Measurements from ENCODE around the gene SUFU.

DNA sequence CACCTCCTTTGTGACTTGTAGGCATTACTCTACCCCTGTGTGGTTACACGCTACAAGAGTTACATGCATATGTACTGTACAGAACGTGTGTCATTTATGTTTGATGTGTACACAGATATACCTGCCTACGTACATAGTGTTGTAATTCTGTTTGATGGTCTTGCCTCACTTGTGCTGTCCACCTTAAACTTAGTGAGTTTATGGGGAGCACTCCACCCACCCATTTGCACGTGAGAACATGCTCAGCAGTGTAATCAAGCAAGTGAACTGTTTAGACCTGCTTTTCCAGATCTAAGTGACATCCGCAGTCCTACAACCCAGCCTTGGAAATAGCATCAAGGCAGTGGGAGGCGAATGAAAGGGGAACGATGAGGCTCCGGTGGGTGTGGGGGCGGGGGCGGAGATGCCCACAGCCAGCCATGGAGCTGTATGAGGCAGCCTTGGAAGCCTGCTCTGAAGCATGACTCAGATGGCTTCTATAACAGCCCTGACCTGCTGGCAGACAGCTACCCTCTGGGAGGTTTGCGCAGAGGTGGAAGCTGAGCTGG is 52.1 kb downstream of the SUFU start:
- TF ChIP-seq, protein P1, sequence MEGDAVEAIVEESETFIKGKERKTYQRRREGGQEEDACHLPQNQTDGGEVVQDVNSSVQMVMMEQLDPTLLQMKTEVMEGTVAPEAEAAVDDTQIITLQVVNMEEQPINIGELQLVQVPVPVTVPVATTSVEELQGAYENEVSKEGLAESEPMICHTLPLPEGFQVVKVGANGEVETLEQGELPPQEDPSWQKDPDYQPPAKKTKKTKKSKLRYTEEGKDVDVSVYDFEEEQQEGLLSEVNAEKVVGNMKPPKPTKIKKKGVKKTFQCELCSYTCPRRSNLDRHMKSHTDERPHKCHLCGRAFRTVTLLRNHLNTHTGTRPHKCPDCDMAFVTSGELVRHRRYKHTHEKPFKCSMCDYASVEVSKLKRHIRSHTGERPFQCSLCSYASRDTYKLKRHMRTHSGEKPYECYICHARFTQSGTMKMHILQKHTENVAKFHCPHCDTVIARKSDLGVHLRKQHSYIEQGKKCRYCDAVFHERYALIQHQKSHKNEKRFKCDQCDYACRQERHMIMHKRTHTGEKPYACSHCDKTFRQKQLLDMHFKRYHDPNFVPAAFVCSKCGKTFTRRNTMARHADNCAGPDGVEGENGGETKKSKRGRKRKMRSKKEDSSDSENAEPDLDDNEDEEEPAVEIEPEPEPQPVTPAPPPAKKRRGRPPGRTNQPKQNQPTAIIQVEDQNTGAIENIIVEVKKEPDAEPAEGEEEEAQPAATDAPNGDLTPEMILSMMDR (conservative IDR thresholded peaks at IDR 0.05; ENCODE audit: low read depth in 2 of 2) = no peak
- TF ChIP-seq EZH2phosphoT487 (IDR thresholded peaks at IDR 0.05; ENCODE audit: unreplicated experiment) (no peak), JUNB (IDR thresholded peaks at IDR 0.05; ENCODE audit: unreplicated experiment) (no peak), POLR2AphosphoS5 (IDR thresholded peaks at IDR 0.05; ENCODE audit: low read depth) (no peak), EZH2 (IDR thresholded peaks at IDR 0.05; ENCODE audit: low read depth, unreplicated experiment) (no peak), NANOG (IDR thresholded peaks at IDR 0.05; ENCODE audit: borderline replicate concordance) (no peak)
- TF ChIP-seq, protein P2, sequence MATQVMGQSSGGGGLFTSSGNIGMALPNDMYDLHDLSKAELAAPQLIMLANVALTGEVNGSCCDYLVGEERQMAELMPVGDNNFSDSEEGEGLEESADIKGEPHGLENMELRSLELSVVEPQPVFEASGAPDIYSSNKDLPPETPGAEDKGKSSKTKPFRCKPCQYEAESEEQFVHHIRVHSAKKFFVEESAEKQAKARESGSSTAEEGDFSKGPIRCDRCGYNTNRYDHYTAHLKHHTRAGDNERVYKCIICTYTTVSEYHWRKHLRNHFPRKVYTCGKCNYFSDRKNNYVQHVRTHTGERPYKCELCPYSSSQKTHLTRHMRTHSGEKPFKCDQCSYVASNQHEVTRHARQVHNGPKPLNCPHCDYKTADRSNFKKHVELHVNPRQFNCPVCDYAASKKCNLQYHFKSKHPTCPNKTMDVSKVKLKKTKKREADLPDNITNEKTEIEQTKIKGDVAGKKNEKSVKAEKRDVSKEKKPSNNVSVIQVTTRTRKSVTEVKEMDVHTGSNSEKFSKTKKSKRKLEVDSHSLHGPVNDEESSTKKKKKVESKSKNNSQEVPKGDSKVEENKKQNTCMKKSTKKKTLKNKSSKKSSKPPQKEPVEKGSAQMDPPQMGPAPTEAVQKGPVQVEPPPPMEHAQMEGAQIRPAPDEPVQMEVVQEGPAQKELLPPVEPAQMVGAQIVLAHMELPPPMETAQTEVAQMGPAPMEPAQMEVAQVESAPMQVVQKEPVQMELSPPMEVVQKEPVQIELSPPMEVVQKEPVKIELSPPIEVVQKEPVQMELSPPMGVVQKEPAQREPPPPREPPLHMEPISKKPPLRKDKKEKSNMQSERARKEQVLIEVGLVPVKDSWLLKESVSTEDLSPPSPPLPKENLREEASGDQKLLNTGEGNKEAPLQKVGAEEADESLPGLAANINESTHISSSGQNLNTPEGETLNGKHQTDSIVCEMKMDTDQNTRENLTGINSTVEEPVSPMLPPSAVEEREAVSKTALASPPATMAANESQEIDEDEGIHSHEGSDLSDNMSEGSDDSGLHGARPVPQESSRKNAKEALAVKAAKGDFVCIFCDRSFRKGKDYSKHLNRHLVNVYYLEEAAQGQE (IDR thresholded peaks at IDR 0.05; ENCODE audit: unreplicated experiment) = no peak
